ENCODE measurements around the gene PLK2. TPM values are rescaled to one million over a fixed set of nuclear protein-coding genes. Genes with fewer than 3 reads are reported as not detected.

The PLK2 gene
- total RNA-seq, 4 donors from 2014 or later: 109 to 229 (median 153) TPM

GRCh38 chr5:58450018-58450417 lies 9.9 kb downstream of the PLK2 start:
- TF ChIP-seq POLR2A (IDR thresholded peaks at IDR 0.05): no peak
- no peak for TF ChIP-seq CTCF (IDR thresholded peaks at IDR 0.05)
- WGBS, 2 donors: 63 to 69% methylated on average over 3 of the region's 3 CpGs
- intact Hi-C loops (cut with DNase I; ENCODE audit: low total_unique reads): no loop called here
- no peak for DNase-seq (ENCODE audit: low spot score in 2 of 2)
- H3K4me3 ChIP-seq (ENCODE audit: low read depth, poor library complexity, severe bottlenecking): no peak overlapping the region

GRCh38 chr5:58447226-58447625 lies 12.7 kb downstream of the PLK2 start:
- no peak for DNase-seq (ENCODE audit: low spot score in 2 of 2)
- no peak overlapping the region for H3K4me3 ChIP-seq (ENCODE audit: low read depth, poor library complexity, severe bottlenecking)
- TF ChIP-seq POLR2A (IDR thresholded peaks at IDR 0.05) (no peak), CTCF (IDR thresholded peaks at IDR 0.05) (no peak)
- 75 to 78% methylated on average over 2 of the region's 2 CpGs for WGBS, 2 donors
- intact Hi-C loops (cut with DNase I; ENCODE audit: low total_unique reads): no loop called here

GRCh38 chr5:58446024-58446423 lies 13.9 kb downstream of the PLK2 start:
- intact Hi-C loops (cut with DNase I; ENCODE audit: low total_unique reads): no loop called here
- no peak for TF ChIP-seq CTCF (IDR thresholded peaks at IDR 0.05)
- no peak for TF ChIP-seq POLR2A (IDR thresholded peaks at IDR 0.05)
- WGBS, 2 donors: 90 to 92% methylated on average over 10 of the region's 10 CpGs
- DNase-seq (ENCODE audit: low spot score in 2 of 2): no peak
- H3K4me3 ChIP-seq (ENCODE audit: low read depth, poor library complexity, severe bottlenecking): no peak overlapping the region

GRCh38 chr5:58444805-58445204 lies 15.1 kb downstream of the PLK2 start:
- intact Hi-C loops (cut with DNase I; ENCODE audit: low total_unique reads): no loop called here
- TF ChIP-seq CTCF (IDR thresholded peaks at IDR 0.05): no peak
- TF ChIP-seq POLR2A (IDR thresholded peaks at IDR 0.05): no peak
- H3K4me3 ChIP-seq (ENCODE audit: low read depth, poor library complexity, severe bottlenecking): no peak overlapping the region
- no peak for DNase-seq (ENCODE audit: low spot score in 2 of 2)

- WGBS, 2 donors: 36 to 41% methylated on average over 3 of the region's 3 CpGs
- no peak for TF ChIP-seq CTCF (IDR thresholded peaks at IDR 0.05)
- TF ChIP-seq POLR2A (IDR thresholded peaks at IDR 0.05): no peak
- DNase-seq (ENCODE audit: low spot score in 2 of 2): no peak
- intact Hi-C loops (cut with DNase I; ENCODE audit: low total_unique reads): no loop called here
- no peak overlapping the region for H3K4me3 ChIP-seq (ENCODE audit: low read depth, poor library complexity, severe bottlenecking)
Measured at GRCh38 chr5:58440901-58441460, 18.9 kb downstream of the PLK2 start.

- H3K4me3 ChIP-seq (ENCODE audit: low read depth, poor library complexity, severe bottlenecking): no peak overlapping the region
- whole genome bisulfite sequencing, 2 donors: 94 to 95% methylated on average over 5 of the region's 5 CpGs
- DNase-seq (ENCODE audit: low spot score in 2 of 2): no peak
- TF ChIP-seq CTCF (IDR thresholded peaks at IDR 0.05) (no peak), POLR2A (IDR thresholded peaks at IDR 0.05) (no peak)
- intact Hi-C loops (cut with DNase I; ENCODE audit: low total_unique reads): no loop called here
Measured at GRCh38 chr5:58439094-58439644, 20.7 kb downstream of the PLK2 start.
